ENCODE results near the gene COL11A2. TPM values are rescaled to one million over a fixed set of nuclear protein-coding genes. Genes with fewer than 3 reads are reported as not detected.

The COL11A2 gene
- total RNA-seq, 2 experiments from 2014 or later = 2.8 to 3.0 TPM

GRCh38 chr6:33161354-33162331 lies 30.6 kb downstream of the COL11A2 start:
- peaks cover 10% of the 10 kb centered on the region for H3K4me1 Mint-ChIP-seq (ENCODE audit: low read depth)
- no peaks in the 10 kb centered on the region for H3K9me3 Mint-ChIP-seq
- Histone ChIP-seq H3K9me3 (ENCODE audit: control insufficient read depth in 1 of 2, insufficient read depth in 1 of 2, low read length in 2 of 2) (no peaks in the 10 kb centered on the region), H3K4me3 (ENCODE audit: low read length) (peak overlapping the region; percentile 46), H3K27ac (ENCODE audit: low read depth in 1 of 2, low read length in 2 of 2) (no peak overlapping the region), H3K36me3 (ENCODE audit: insufficient read depth, low read length) (no peaks in the 10 kb centered on the region), H3K27me3 (ENCODE audit: control insufficient read depth in 1 of 2, insufficient read depth in 2 of 2, low read length in 2 of 2) (no peaks in the 10 kb centered on the region), H3K4me1 (ENCODE audit: insufficient read depth, low read length) (peaks cover 16% of the 10 kb centered on the region)
- CTCF ChIA-PET = interaction anchor here (0.7 to 3.1 kb wide), 13 partner anchors 14 to 183 kb away, joined by 3 to 76 read pairs (median 4); partner anchors contain the start of genes RGL2 and RING1
- DNase-seq (peak; percentile 64 to 89 (median 80)), ATAC-seq (ENCODE audit: poor library complexity) (peak; percentile 97)
- no peaks in the 10 kb centered on the region for H3K27me3 Mint-ChIP-seq
- H3K27ac Mint-ChIP-seq = no peak overlapping the region
- peak overlapping the region; percentile 87 for H3K4me3 Mint-ChIP-seq
- POLR2A ChIA-PET = interaction anchor here (0.6 to 2.0 kb wide), 5 partner anchors 20 to 203 kb away, joined by 3 to 27 read pairs (median 7); partner anchors contain the start of gene RING1
- intact Hi-C loops (cut with DNase I, micrococcal nuclease) = loop anchor here (1.0 to 2.0 kb wide), 3 partner anchors 17 to 87 kb away; no protein-coding TSS in a partner anchor
- H3K36me3 Mint-ChIP-seq (ENCODE audit: low read depth) = no peaks in the 10 kb centered on the region
- TF ChIP-seq, protein P1, sequence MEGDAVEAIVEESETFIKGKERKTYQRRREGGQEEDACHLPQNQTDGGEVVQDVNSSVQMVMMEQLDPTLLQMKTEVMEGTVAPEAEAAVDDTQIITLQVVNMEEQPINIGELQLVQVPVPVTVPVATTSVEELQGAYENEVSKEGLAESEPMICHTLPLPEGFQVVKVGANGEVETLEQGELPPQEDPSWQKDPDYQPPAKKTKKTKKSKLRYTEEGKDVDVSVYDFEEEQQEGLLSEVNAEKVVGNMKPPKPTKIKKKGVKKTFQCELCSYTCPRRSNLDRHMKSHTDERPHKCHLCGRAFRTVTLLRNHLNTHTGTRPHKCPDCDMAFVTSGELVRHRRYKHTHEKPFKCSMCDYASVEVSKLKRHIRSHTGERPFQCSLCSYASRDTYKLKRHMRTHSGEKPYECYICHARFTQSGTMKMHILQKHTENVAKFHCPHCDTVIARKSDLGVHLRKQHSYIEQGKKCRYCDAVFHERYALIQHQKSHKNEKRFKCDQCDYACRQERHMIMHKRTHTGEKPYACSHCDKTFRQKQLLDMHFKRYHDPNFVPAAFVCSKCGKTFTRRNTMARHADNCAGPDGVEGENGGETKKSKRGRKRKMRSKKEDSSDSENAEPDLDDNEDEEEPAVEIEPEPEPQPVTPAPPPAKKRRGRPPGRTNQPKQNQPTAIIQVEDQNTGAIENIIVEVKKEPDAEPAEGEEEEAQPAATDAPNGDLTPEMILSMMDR (IDR thresholded peaks at IDR 0.05) = peak; percentile 90

DNA sequence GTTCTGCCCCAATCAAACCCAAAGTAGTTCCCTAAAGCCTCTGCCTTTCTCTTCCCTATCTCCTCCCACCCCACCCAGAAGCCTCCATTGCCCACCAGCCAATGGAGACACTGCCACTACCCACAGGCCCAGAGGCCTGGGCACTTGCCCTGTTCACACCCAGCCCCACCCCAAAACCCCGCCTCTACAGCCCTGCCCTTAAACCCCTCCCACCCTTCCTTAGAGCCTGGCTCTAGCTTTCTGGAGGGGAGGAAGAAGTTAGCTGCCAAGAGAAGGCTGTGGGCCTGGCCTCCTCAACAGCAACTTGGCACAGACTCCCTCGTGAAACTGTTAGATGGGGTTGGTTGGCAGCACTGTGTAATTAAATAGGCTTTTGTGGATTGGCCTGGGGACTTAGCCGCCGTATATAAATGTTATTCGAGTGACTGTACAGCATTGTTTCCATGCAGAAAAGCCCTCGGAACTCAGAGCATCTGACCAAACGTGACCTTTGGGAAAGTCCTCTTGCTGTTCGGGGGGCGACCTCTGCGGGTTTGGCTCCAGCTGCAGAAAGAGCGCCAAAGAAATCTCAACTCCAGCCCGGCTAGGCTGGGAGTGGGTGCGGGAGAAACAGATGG lies 31.4 kb downstream of the COL11A2 start:
- intact Hi-C loops (cut with DNase I, micrococcal nuclease) = loop anchor here (1.0 to 2.0 kb wide), 3 partner anchors 16 to 87 kb away; no protein-coding TSS in a partner anchor
- DNase-seq (peak in 2 of 14 experiments; percentile 15 to 31), ATAC-seq (ENCODE audit: poor library complexity) (no peak)
- no peaks in the 10 kb centered on the region for H3K9me3 ChIP-seq (ENCODE audit: control insufficient read depth in 1 of 2, insufficient read depth in 1 of 2, low read length in 2 of 2)
- Mint-ChIP-seq H3K27ac (no peak overlapping the region), H3K4me3 (peak overlapping the region; percentile 87), H3K36me3 (ENCODE audit: low read depth) (no peaks in the 10 kb centered on the region), H3K4me1 (ENCODE audit: low read depth) (peaks cover 10% of the 10 kb centered on the region), H3K9me3 (no peaks in the 10 kb centered on the region), H3K27me3 (no peaks in the 10 kb centered on the region)
- peaks cover 16% of the 10 kb centered on the region for H3K4me1 ChIP-seq (ENCODE audit: insufficient read depth, low read length)
- H3K27ac ChIP-seq (ENCODE audit: low read depth in 1 of 2, low read length in 2 of 2) = no peak overlapping the region
- TF ChIP-seq, protein P1 (IDR thresholded peaks at IDR 0.05) = no peak
- H3K27me3 ChIP-seq (ENCODE audit: control insufficient read depth in 1 of 2, insufficient read depth in 2 of 2, low read length in 2 of 2) = no peaks in the 10 kb centered on the region
- ChIA-PET POLR2A (interaction anchor here (1.1 to 2.0 kb wide), 3 partner anchors 37 to 88 kb away, joined by 7 to 27 read pairs (median 7); partner anchors contain the start of gene RING1), CTCF (interaction anchor here (0.7 to 3.1 kb wide), 13 partner anchors 13 to 184 kb away, joined by 3 to 76 read pairs (median 4); partner anchors contain the start of genes RGL2 and RING1)
- H3K36me3 ChIP-seq (ENCODE audit: insufficient read depth, low read length) = no peaks in the 10 kb centered on the region
- H3K4me3 ChIP-seq (ENCODE audit: low read length) = no peak overlapping the region

DNA sequence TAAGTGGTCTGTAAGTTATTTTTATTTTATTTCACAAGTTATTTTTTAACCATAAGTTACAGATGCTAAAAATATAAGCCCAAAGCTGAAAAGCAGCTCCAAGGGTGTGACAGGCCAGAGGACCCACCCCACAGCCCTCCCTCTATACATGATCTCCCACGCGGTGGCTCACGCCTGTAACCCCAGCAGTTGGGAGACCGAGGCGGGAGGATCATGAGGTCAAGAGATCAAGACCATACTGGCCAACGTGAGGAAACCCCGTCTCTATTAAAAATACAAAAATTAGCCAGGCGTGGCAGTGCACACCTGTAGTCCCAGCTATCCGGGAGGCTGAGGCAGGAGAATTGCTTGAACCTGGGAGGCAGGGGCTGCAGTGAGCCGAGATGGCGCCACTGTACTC lies 32.2 kb downstream of the COL11A2 start:
- no peak overlapping the region for H3K4me3 Mint-ChIP-seq
- peaks cover 10% of the 10 kb centered on the region for H3K4me1 Mint-ChIP-seq (ENCODE audit: low read depth)
- ChIA-PET POLR2A (interaction anchor here (0.8 kb wide), 1 partner anchor 88 kb away, joined by 3 read pairs; no protein-coding TSS in a partner anchor), CTCF (interaction anchor here (1.5 to 3.1 kb wide), 2 partner anchors 88 to 89 kb away, joined by 5 to 76 read pairs; no protein-coding TSS in a partner anchor)
- H3K27me3 ChIP-seq (ENCODE audit: control insufficient read depth in 1 of 2, insufficient read depth in 2 of 2, low read length in 2 of 2) = no peaks in the 10 kb centered on the region
- no peaks in the 10 kb centered on the region for H3K9me3 Mint-ChIP-seq
- H3K4me3 ChIP-seq (ENCODE audit: low read length) = no peak overlapping the region
- H3K36me3 ChIP-seq (ENCODE audit: insufficient read depth, low read length) = no peaks in the 10 kb centered on the region
- no peak for ATAC-seq (ENCODE audit: poor library complexity)
- no peaks in the 10 kb centered on the region for H3K36me3 Mint-ChIP-seq (ENCODE audit: low read depth)
- intact Hi-C loops (cut with DNase I, micrococcal nuclease) = loop anchor here in 1 of 2 experiments (2.0 kb wide), 1 partner anchor 15 kb away; no protein-coding TSS in a partner anchor
- H3K4me1 ChIP-seq (ENCODE audit: insufficient read depth, low read length) = peaks cover 16% of the 10 kb centered on the region
- H3K27me3 Mint-ChIP-seq = no peaks in the 10 kb centered on the region
- TF ChIP-seq, protein P1 (IDR thresholded peaks at IDR 0.05) = no peak
- no peak for DNase-seq
- no peak overlapping the region for H3K27ac ChIP-seq (ENCODE audit: low read depth in 1 of 2, low read length in 2 of 2)
- H3K9me3 ChIP-seq (ENCODE audit: control insufficient read depth in 1 of 2, insufficient read depth in 1 of 2, low read length in 2 of 2) = no peaks in the 10 kb centered on the region
- no peak overlapping the region for H3K27ac Mint-ChIP-seq

Data from CD4-positive, alpha-beta T cell (primary cell).